Fibroblast of lung (primary cell): Measurements from ENCODE around the gene RNF126. TPM values are rescaled to one million over a fixed set of nuclear protein-coding genes. Genes with fewer than 3 reads are reported as not detected.

Experiments used
- DNase-seq, 2 donors: peaks; one replicate each; pipeline versions ENCODE4 v3.0.0 to v3.0.0-alpha.2; 2010; ENCODE audit warnings: low read depth in 2 of 2
- H2AFZ ChIP-seq: 2 replicates; pipeline ENCODE4 v1.5.1; 2012; ENCODE audit warnings: low read length, control low read depth, inconsistent platforms
- H3K27ac ChIP-seq: 2 replicates; pipeline ENCODE4 v1.5.1; 2011; ENCODE audit warnings: low read length, control low read depth; ENCODE audit not compliant: insufficient read depth
- H3K27me3 ChIP-seq: 2 replicates; pipeline ENCODE4 v1.5.1; 2011; ENCODE audit warnings: mild to moderate bottlenecking, low read length; ENCODE audit not compliant: control insufficient read depth, insufficient read depth
- H3K36me3 ChIP-seq: 2 replicates; pipeline ENCODE4 v1.5.1; 2011; ENCODE audit warnings: low read length; ENCODE audit not compliant: control insufficient read depth, insufficient read depth
- H3K4me1 ChIP-seq: 2 replicates; pipeline ENCODE4 v1.5.1; 2011; ENCODE audit warnings: low read length; ENCODE audit not compliant: control insufficient read depth, insufficient read depth; ENCODE audit errors: extremely low read depth
- H3K4me2 ChIP-seq: 2 replicates; pipeline ENCODE4 v1.5.1; 2011; ENCODE audit warnings: low read length, control low read depth; ENCODE audit not compliant: insufficient read depth; ENCODE audit errors: extremely low read depth
- H3K4me3 ChIP-seq, 4 experiments: fragments of 200-600 bp in 1 of 4; sonication (generic) in 1 of 4; replicated peaks in 1 of 4; 2 replicates each; pipeline ENCODE4 v1.5.1; 2011 to 2016; ENCODE audit warnings: low read length in 4 of 4, low read depth in 3 of 4, mild to moderate bottlenecking in 3 of 4, control low read depth in 2 of 4, inconsistent platforms in 1 of 4, mixed read lengths in 1 of 4; ENCODE audit not compliant: insufficient read depth in 1 of 4; ENCODE audit errors: control extremely low read depth in 1 of 4
- H3K79me2 ChIP-seq: 2 replicates; pipeline ENCODE4 v1.5.1; 2012; ENCODE audit warnings: mild to moderate bottlenecking, low read length, inconsistent platforms; ENCODE audit not compliant: control insufficient read depth, insufficient read depth
- H3K9ac ChIP-seq: 2 replicates; pipeline ENCODE4 v1.5.1; 2011; ENCODE audit warnings: mild to moderate bottlenecking, low read length, control low read depth; ENCODE audit not compliant: insufficient read depth
- H3K9me3 ChIP-seq: 2 replicates; pipeline ENCODE4 v1.5.1; 2012; ENCODE audit warnings: low read depth, low read length; ENCODE audit not compliant: control insufficient read depth, insufficient read depth
- H4K20me1 ChIP-seq: 2 replicates; pipeline ENCODE4 v1.5.1; 2011; ENCODE audit warnings: low read length; ENCODE audit not compliant: control insufficient read depth, insufficient read depth; ENCODE audit errors: extremely low read depth
- EZH2 ChIP-seq: IDR thresholded peaks from 2 replicates; pipeline ENCODE4 v1.5.1; 2012; ENCODE audit warnings: low read length, control low read depth, mild to moderate bottlenecking; ENCODE audit errors: missing control alignments
- polyA plus RNA-seq, 2 donors: library from polyadenylated mRNA; depleted of rRNA in 1 of 2; stranded (reverse) in 1 of 2; unstranded in 1 of 2; fragments of >200 nt; gene quantifications; 2 replicates each; pipeline ENCODE4 v1.2.1, GENCODE V29; 2011 to 2012; ENCODE audit warnings: missing spikeins in 1 of 2
- total RNA-seq: library from RNA; depleted of rRNA; stranded (reverse); fragments of >200 nt; gene quantifications from 2 replicates; pipeline ENCODE4 v1.2.1, GENCODE V29; 2014
- TF ChIP-seq, protein P1 (sequence below), 2 donors: IDR thresholded peaks in 1 of 2; conservative IDR thresholded peaks in 1 of 2; 1 replicate in 1 of 2; 2 replicates in 1 of 2; pipeline ENCODE4 v1.5.1; 2011 to 2012; ENCODE audit warnings: low read length in 2 of 2, control low read depth in 1 of 2, inconsistent platforms in 1 of 2, low read depth in 1 of 2, mild to moderate bottlenecking in 1 of 2

The RNF126 gene
- total and polyA plus RNA-seq, 2 donors (not counting 1 experiment from before 2014, with no cell fraction given) = 7.8 to 18.0 TPM

GRCh38 chr19:686589-687297 is 23.7 kb upstream of the RNF126 start:
- DNase-seq = no peak
- Histone ChIP-seq H3K9ac (no peak overlapping the region), H3K27me3 (no peaks in the 10 kb centered on the region), H3K27ac (no peak overlapping the region), H3K9me3 (no peaks in the 10 kb centered on the region), H3K36me3 (no peaks in the 10 kb centered on the region), H3K79me2 (no peaks in the 10 kb centered on the region), H3K4me2 (no peak overlapping the region), H4K20me1 (no peaks in the 10 kb centered on the region), H3K4me3 (no peak overlapping the region), H2AFZ (no peak overlapping the region), H3K4me1 (no peaks in the 10 kb centered on the region)
- TF ChIP-seq EZH2 = no peak
- TF ChIP-seq, protein P1, sequence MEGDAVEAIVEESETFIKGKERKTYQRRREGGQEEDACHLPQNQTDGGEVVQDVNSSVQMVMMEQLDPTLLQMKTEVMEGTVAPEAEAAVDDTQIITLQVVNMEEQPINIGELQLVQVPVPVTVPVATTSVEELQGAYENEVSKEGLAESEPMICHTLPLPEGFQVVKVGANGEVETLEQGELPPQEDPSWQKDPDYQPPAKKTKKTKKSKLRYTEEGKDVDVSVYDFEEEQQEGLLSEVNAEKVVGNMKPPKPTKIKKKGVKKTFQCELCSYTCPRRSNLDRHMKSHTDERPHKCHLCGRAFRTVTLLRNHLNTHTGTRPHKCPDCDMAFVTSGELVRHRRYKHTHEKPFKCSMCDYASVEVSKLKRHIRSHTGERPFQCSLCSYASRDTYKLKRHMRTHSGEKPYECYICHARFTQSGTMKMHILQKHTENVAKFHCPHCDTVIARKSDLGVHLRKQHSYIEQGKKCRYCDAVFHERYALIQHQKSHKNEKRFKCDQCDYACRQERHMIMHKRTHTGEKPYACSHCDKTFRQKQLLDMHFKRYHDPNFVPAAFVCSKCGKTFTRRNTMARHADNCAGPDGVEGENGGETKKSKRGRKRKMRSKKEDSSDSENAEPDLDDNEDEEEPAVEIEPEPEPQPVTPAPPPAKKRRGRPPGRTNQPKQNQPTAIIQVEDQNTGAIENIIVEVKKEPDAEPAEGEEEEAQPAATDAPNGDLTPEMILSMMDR (conservative IDR thresholded peaks at IDR 0.05 in 1 of 2, IDR thresholded peaks at IDR 0.05 in 1 of 2; ENCODE audit: low read depth in 1 of 2, low read length in 2 of 2) = no peak

- H3K4me3 ChIP-seq = no peak overlapping the region
- H3K4me2 ChIP-seq = no peak overlapping the region
- H4K20me1 ChIP-seq = no peaks in the 10 kb centered on the region
- no peaks in the 10 kb centered on the region for H3K4me1 ChIP-seq
- H3K27ac ChIP-seq = no peak overlapping the region
- DNase-seq = no peak
- no peak overlapping the region for H3K9ac ChIP-seq
- TF ChIP-seq, protein P1 (conservative IDR thresholded peaks at IDR 0.05 in 1 of 2, IDR thresholded peaks at IDR 0.05 in 1 of 2; ENCODE audit: low read depth in 1 of 2, low read length in 2 of 2) = no peak
- TF ChIP-seq EZH2 = no peak
- H3K36me3 ChIP-seq = no peaks in the 10 kb centered on the region
- no peaks in the 10 kb centered on the region for H3K79me2 ChIP-seq
- H3K9me3 ChIP-seq = no peaks in the 10 kb centered on the region
- H2AFZ ChIP-seq = no peak overlapping the region
- H3K27me3 ChIP-seq = no peaks in the 10 kb centered on the region
These were observed 22.5 kb upstream of the RNF126 start for GRCh38 chr19:685454-685931.

DNA sequence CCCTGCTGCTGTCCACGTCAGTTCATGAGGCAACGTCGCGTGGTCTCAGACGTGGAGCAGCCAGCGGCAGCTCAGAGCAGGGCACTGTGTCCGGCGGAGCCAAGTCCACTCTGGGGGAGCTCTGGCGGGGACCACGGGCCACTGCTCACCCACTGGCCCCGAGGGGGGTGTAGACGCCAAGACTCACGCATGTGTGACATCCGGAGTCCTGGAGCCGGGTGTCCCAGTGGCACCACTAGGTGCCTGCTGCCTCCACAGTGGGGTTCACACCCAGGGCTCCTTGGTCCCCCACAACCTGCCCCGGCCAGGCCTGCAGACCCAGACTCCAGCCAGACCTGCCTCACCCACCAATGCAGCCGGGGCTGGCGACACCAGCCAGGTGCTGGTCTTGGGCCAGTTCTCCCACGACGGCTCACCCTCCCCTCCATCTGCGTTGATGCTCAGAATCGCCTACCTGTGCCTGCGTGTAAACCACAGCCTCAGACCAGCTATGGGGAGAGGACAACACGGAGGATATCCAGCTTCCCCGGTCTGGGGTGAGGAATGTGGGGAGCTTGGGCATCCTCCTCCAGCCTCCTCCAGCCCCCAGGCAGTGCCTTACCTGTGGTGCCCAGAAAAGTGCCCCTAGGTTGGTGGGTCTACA is 19.8 kb upstream of the RNF126 start:
- no peak overlapping the region for H3K27ac ChIP-seq
- no peak overlapping the region for H3K4me2 ChIP-seq
- TF ChIP-seq, protein P1 (conservative IDR thresholded peaks at IDR 0.05 in 1 of 2, IDR thresholded peaks at IDR 0.05 in 1 of 2; ENCODE audit: low read depth in 1 of 2, low read length in 2 of 2) = no peak
- no peaks in the 10 kb centered on the region for H3K36me3 ChIP-seq
- H3K27me3 ChIP-seq = no peaks in the 10 kb centered on the region
- no peak overlapping the region for H3K4me3 ChIP-seq
- H3K9me3 ChIP-seq = no peaks in the 10 kb centered on the region
- H3K4me1 ChIP-seq = peaks cover 5% of the 10 kb centered on the region
- no peak for DNase-seq
- H4K20me1 ChIP-seq = no peaks in the 10 kb centered on the region
- H3K79me2 ChIP-seq = peaks cover 2% of the 10 kb centered on the region
- H2AFZ ChIP-seq = no peak overlapping the region
- H3K9ac ChIP-seq = no peak overlapping the region
